Measurements from ENCODE around the gene TNFSF4.

DNA sequence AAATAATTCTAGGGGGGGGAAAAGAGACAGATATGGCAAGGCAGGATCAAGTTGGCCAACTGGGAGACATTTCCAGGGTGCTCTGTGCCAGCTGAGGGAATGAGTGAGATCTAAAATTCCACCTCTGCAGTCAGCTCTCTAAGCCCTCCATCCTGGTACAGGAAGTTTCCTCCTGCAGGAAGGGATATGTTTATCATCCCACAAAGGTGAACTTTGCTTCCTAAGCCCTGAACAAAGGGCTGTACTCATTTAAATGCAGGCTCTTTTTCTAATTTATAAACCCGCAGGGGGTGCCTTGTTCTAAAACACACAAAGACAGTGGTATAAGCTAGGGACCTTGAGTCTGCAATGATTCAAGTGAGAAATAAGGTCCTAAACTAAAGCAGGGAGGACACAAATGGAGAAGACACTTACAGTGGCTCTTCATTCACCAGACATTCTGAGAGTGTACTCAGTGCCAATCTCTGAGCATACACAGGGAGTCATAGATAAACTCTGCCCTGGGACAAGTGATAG lies 3.6 kb upstream of the TNFSF4 start:
- no peak for TF ChIP-seq POLR2A (IDR thresholded peaks at IDR 0.05; ENCODE audit: low read length)
- TF ChIP-seq GATA1 (IDR thresholded peaks at IDR 0.05; ENCODE audit: low read depth, low read length): no peak
